GM12878 (cell line): ENCODE measurements around the gene PPP2R5B. TPM values are rescaled to one million over a fixed set of nuclear protein-coding genes. Genes with fewer than 3 reads are reported as not detected.

Source experiments
- ASH2L ChIP-seq: fragments of 300-600, 200-600 bp; sonication (generic); IDR thresholded peaks from 2 replicates; pipeline ENCODE4 v1.6.1; 2017; ENCODE audit warnings: low read depth, mild to moderate bottlenecking, borderline replicate concordance
- BACH1 ChIP-seq: fragments of 450-650 bp; IDR thresholded peaks from 2 replicates; pipeline ENCODE4 v1.6.1; 2017; ENCODE audit warnings: mild to moderate bottlenecking, borderline replicate concordance
- BCLAF1 ChIP-seq: fragments of 450-650 bp; IDR thresholded peaks from 2 replicates; pipeline ENCODE4 v1.6.1; 2017; ENCODE audit warnings: antibody characterized with exemption, mild to moderate bottlenecking, moderate library complexity
- BRCA1 ChIP-seq: IDR thresholded peaks from 2 replicates; pipeline ENCODE4 v1.6.1; 2011; ENCODE audit warnings: low read depth, low read length, improper control_type of control experiment
- CTCF ChIP-seq, 3 experiments: IDR thresholded peaks in 2 of 3; conservative IDR thresholded peaks in 1 of 3; 2 replicates each; pipeline ENCODE4 v1.5.1; 2011; ENCODE audit warnings: low read depth in 3 of 3, low read length in 3 of 3, mild to moderate bottlenecking in 3 of 3, control low read depth in 2 of 3, moderate library complexity in 2 of 3, inconsistent platforms in 1 of 3, mixed read lengths in 1 of 3; ENCODE audit not compliant: control insufficient read depth in 2 of 3, insufficient read depth in 1 of 3; ENCODE audit errors: extremely low read depth in 1 of 3
- HDAC2 ChIP-seq: fragments of 200-600 bp; sonication (generic); IDR thresholded peaks from 2 replicates; pipeline ENCODE4 v1.6.1; 2017
- MAX ChIP-seq: IDR thresholded peaks from 2 replicates; pipeline ENCODE4 v1.6.1; 2012; ENCODE audit warnings: low read depth, low read length, improper control_type of control experiment
- MTA2 ChIP-seq: fragments of 450-650 bp; IDR thresholded peaks from 2 replicates; pipeline ENCODE4 v1.6.1; 2016; ENCODE audit warnings: low read depth, mild to moderate bottlenecking, moderate library complexity
- MYC ChIP-seq: IDR thresholded peaks from 2 replicates; pipeline ENCODE4 v1.6.1; 2011; ENCODE audit warnings: mild to moderate bottlenecking, low read length, moderate library complexity, inconsistent platforms; ENCODE audit not compliant: insufficient read depth, insufficient replicate concordance, insufficient read length, severe bottlenecking
- NFIC ChIP-seq: IDR thresholded peaks from 2 replicates; pipeline ENCODE4 v1.6.1; 2012; ENCODE audit warnings: low read depth, mild to moderate bottlenecking, inconsistent platforms, low read length, moderate library complexity
- NR2F1 ChIP-seq: fragments of 450-650 bp; conservative IDR thresholded peaks from 2 replicates; pipeline ENCODE4 v1.6.1; 2017; ENCODE audit warnings: mild to moderate bottlenecking
- POU2F2 ChIP-seq: IDR thresholded peaks from 3 replicates; pipeline ENCODE4 v1.6.1; 2011; ENCODE audit warnings: low read depth, mild to moderate bottlenecking, low read length, borderline replicate concordance
- REST ChIP-seq: IDR thresholded peaks from 2 replicates; pipeline ENCODE4 v1.6.1; 2012; ENCODE audit warnings: mild to moderate bottlenecking, low read depth, low read length
- SIN3A ChIP-seq: IDR thresholded peaks from 2 replicates; pipeline ENCODE4 v1.6.1; 2012; ENCODE audit warnings: low read depth, low read length, improper control_type of control experiment
- SMC3 ChIP-seq: IDR thresholded peaks from 2 replicates; pipeline ENCODE4 v1.6.1; 2011; ENCODE audit warnings: low read length, improper control_type of control experiment, borderline replicate concordance
- SRF ChIP-seq, 2 experiments: IDR thresholded peaks; 2 replicates each; pipeline ENCODE4 v1.6.1; 2011; ENCODE audit warnings: low read depth in 2 of 2, low read length in 2 of 2, mild to moderate bottlenecking in 1 of 2, moderate library complexity in 1 of 2
- WRNIP1 ChIP-seq: IDR thresholded peaks from 2 replicates; pipeline ENCODE4 v1.6.1; 2011; ENCODE audit warnings: low read depth, low read length, improper control_type of control experiment, borderline replicate concordance
- ZBED1 ChIP-seq: IDR thresholded peaks from 2 replicates; pipeline ENCODE4 v1.6.1; 2016; ENCODE audit warnings: borderline replicate concordance
- ZBTB33 ChIP-seq: fragments of 450-650 bp; IDR thresholded peaks from 2 replicates; pipeline ENCODE4 v1.6.1; 2017; ENCODE audit warnings: mild to moderate bottlenecking
- ZSCAN29 ChIP-seq: fragments of 450-650 bp; IDR thresholded peaks from 2 replicates; pipeline ENCODE4 v1.6.1; 2017; ENCODE audit warnings: mild to moderate bottlenecking, moderate library complexity
- polyA plus RNA-seq, 11 experiments: library from polyadenylated mRNA; depleted of rRNA in 4 of 11; unstranded in 6 of 11; stranded (reverse) in 5 of 11; fragments of >200 nt; fragmentation: Nextera tagmentation in 4 of 11; fragmentation: Illumina TruSeq in 1 of 11; extraction: Ambion mirVana in 4 of 11; extraction: Trizol in 1 of 11; gene quantifications; 1 replicate in 1 of 11; 2 replicates in 10 of 11; pipeline versions ENCODE4 v1.2.1 to v1.2.3, GENCODE V29; 2011 to 2016; ENCODE audit warnings: inconsistent platforms in 2 of 11, missing spikeins in 2 of 11, low read depth in 1 of 11
- total RNA-seq, 4 experiments: library from RNA; depleted of rRNA in 3 of 4; stranded (reverse); fragments of >200 nt in 3 of 4; fragmentation: Illumina TruSeq in 1 of 4; extraction: Trizol in 1 of 4; gene quantifications; 2 replicates each; pipeline versions ENCODE4 v1.2.1 to v1.2.3, GENCODE V29; 2013 to 2021

PPP2R5B gene
- total and polyA plus RNA-seq, 10 of the 15 experiments (the other 5 are each of a cell fraction or from before 2014, with no cell fraction given), result 0.08 to 6.7 (median 2.0) TPM

- TF ChIP-seq BCLAF1 (no peak), REST (no peak), SMC3 (peak; percentile 63; the same call in 1 of the 2 replicates), ZBTB33 (0 out of 2 replicates have a peak, but pooled peaks have one; percentile 35), ZSCAN29 (no peak), HDAC2 (no peak), SIN3A (no peak), ASH2L (no peak), MYC (no peak), BRCA1 (no peak), CTCF (IDR thresholded peaks at IDR 0.05 in 2 of 3, conservative IDR thresholded peaks at IDR 0.05 in 1 of 3; ENCODE audit: control insufficient read depth in 2 of 3, extremely low read depth in 1 of 3, insufficient read depth in 1 of 3, low read depth in 3 of 3, low read length in 3 of 3) (peak; percentile 93 to 96 (median 96)), NR2F1 (no peak), POU2F2 (no peak), SRF (IDR thresholded peaks at IDR 0.05; ENCODE audit: low read depth in 2 of 2, low read length in 2 of 2) (no peak), WRNIP1 (no peak), MAX (no peak), NFIC (no peak), BACH1 (no peak), MTA2 (no peak), ZBED1 (no peak)
These were observed 36.6 kb upstream of the PPP2R5B start (continued) for GRCh38 chr11:64887757-64888405.
